RWPE1 (cell line): Measurements from ENCODE around the gene HPSE2.

ENCODE experiments used
- CTCF ChIA-PET: fragments of 350-600 bp; sonication (Branson Sonifier 250); formaldehyde crosslinking; extraction: SDS; loops from one replicate; lab custom pipeline; 2021; lab: Yijun Ruan, JAX
- POLR2A ChIA-PET: fragments of 400-600 bp; formaldehyde crosslinking; extraction: SDS; loops from one replicate; lab custom pipeline; 2020; ENCODE audit warnings: antibody characterized with exemption; ENCODE audit not compliant: low non-redundant PET; lab: Yijun Ruan, JAX
- DNase-seq: peaks from one replicate; pipeline ENCODE4 v3.0.0; 2012; ENCODE audit warnings: low spot score
- H3K27ac ChIP-seq: fragments of 450-650 bp; 2 replicates; pipeline ENCODE4 v1.5.1; 2017
- TF ChIP-seq, protein P1 (sequence below): fragments of 450-650 bp; conservative IDR thresholded peaks from 2 replicates; pipeline ENCODE4 v1.5.1; 2017; ENCODE audit warnings: low read depth, mild to moderate bottlenecking

HPSE2 gene

GRCh38 chr10:98620503-98620902 is 615.1 kb downstream of the HPSE2 start:
- ChIA-PET CTCF (interaction anchor here (0.7 kb wide), 1 partner anchor 1410 kb away, joined by 3 read pairs; no protein-coding TSS in a partner anchor), POLR2A (no interaction called here)
- DNase-seq = no peak

DNA sequence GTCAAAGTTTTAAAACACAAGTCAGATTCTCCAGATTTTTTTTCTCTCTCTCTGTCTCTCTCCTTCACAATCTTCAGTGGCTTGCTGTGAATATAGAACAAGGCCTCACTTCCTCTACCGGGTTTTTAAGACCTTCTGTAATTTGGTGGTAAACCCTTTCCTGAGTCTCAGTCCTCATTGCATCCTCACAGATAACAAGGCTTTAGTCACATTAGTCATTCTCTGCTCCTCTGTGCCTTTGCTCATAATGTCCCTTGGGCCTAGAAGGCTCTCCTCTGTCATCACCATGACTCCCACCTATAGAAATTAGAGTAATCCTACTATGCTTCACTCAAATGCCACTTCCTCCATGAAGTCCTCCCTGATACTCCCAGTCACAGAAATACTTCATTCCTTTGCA is 616.2 kb downstream of the HPSE2 start:
- ChIA-PET POLR2A (no interaction called here), CTCF (no interaction called here)
- TF ChIP-seq, protein P1, sequence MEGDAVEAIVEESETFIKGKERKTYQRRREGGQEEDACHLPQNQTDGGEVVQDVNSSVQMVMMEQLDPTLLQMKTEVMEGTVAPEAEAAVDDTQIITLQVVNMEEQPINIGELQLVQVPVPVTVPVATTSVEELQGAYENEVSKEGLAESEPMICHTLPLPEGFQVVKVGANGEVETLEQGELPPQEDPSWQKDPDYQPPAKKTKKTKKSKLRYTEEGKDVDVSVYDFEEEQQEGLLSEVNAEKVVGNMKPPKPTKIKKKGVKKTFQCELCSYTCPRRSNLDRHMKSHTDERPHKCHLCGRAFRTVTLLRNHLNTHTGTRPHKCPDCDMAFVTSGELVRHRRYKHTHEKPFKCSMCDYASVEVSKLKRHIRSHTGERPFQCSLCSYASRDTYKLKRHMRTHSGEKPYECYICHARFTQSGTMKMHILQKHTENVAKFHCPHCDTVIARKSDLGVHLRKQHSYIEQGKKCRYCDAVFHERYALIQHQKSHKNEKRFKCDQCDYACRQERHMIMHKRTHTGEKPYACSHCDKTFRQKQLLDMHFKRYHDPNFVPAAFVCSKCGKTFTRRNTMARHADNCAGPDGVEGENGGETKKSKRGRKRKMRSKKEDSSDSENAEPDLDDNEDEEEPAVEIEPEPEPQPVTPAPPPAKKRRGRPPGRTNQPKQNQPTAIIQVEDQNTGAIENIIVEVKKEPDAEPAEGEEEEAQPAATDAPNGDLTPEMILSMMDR = no peak
- no peak for DNase-seq
- H3K27ac ChIP-seq = no peak overlapping the region

More at GRCh38 chr10:98620503-98620902, 615.1 kb downstream of the HPSE2 start:
- TF ChIP-seq, protein P1 = no peak
- no peak overlapping the region for H3K27ac ChIP-seq

- POLR2A ChIA-PET = no interaction called here
- no peak for DNase-seq
- no peak overlapping the region for H3K27ac ChIP-seq
- CTCF ChIA-PET = no interaction called here
- TF ChIP-seq, protein P1 = no peak
Observed at GRCh38 chr10:98617906-98618520, 617.6 kb downstream of the HPSE2 start.

DNA sequence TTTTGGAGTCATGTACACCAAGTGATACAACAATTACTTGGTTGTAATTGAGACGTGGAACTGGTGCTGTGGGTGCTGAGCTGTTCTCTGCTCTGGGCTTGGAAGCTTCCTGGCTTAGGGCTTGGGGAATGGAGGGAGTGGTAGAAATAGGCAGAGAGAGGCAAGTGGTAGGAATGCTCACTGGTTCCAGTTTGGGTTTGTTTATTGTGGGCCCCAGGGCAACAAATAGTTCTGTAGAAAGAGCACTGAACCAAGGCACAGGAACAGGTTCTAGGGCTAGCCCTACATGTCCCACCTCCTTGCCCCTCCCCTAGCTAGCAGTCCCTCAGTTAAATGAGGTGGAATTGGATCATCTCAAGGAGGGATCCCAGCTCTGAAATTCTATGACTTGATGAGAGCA is 622.2 kb downstream of the HPSE2 start:
- no peak overlapping the region for H3K27ac ChIP-seq
- TF ChIP-seq, protein P1 = no peak
- POLR2A ChIA-PET = no interaction called here
- no peak for DNase-seq
- CTCF ChIA-PET = interaction anchor here (0.7 kb wide), 1 partner anchor 443 kb away, joined by 3 read pairs; no protein-coding TSS in a partner anchor

DNA sequence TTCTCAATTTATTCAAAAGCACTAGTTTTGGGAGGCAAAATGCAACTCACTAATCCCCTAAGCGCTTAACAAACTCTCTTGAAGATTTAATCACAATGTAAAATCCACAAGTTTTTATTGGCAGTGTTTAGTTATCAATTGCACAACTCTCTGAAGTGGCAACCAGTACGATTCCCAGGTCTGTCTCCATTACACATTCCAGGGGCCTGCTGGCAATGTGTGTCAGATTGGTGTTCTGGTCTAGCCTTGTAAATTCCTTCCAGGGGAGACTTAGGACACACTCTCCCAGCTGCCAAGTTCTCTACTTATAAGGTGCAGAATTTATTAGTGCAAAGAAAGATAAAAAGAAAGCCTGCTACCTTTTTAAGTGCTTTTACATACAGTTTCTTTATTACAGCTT is 624.2 kb downstream of the HPSE2 start:
- no peak overlapping the region for H3K27ac ChIP-seq
- CTCF ChIA-PET = no interaction called here
- POLR2A ChIA-PET = no interaction called here
- TF ChIP-seq, protein P1 = no peak
- DNase-seq = no peak

- CTCF ChIA-PET = no interaction called here
- no peak overlapping the region for H3K27ac ChIP-seq
- POLR2A ChIA-PET = no interaction called here
- DNase-seq = no peak
- TF ChIP-seq, protein P1 = no peak
Observed at GRCh38 chr10:98610836-98611235, 624.8 kb downstream of the HPSE2 start.
